Mucosa of descending colon (tissue), 3 donors: ENCODE measurements around the gene GSTA2. TPM values are rescaled to one million over a fixed set of nuclear protein-coding genes. Genes with fewer than 3 reads are reported as not detected.
"Not testable (repeated sequence)": the region's sequence is repeated elsewhere in the genome, so short reads cannot be mapped to it uniquely, and the experiment has no call there.

Experiments
- ATAC-seq: fragments of 200-7000 bp; cut with Tn5 transposase; one replicate; pipeline ENCODE4 v1.9.1; 2020; ENCODE audit warnings: mild to moderate bottlenecking, moderate library complexity
- DNase-seq, 3 donors: peaks; one replicate each; pipeline ENCODE4 v3.0.0-alpha.2; 2020
- H3K36me3 ChIP-seq: fragments of 200-600 bp; one replicate; pipeline ENCODE4 v1.8.0; 2021; ENCODE audit warnings: low read depth, mild to moderate bottlenecking
- H3K4me1 ChIP-seq: fragments of 200-600 bp; one replicate; pipeline ENCODE4 v1.8.0; 2021; ENCODE audit warnings: low read depth, mild to moderate bottlenecking
- H3K4me3 ChIP-seq: fragments of 200-600 bp; one replicate; pipeline ENCODE4 v1.8.0; 2021; ENCODE audit warnings: mild to moderate bottlenecking
- H3K9me3 ChIP-seq: fragments of 200-600 bp; one replicate; pipeline ENCODE4 v1.8.0; 2021; ENCODE audit warnings: mild to moderate bottlenecking
- CTCF ChIP-seq: fragments of 200-600 bp; IDR thresholded peaks from one replicate; pipeline ENCODE4 v1.8.0; 2022; ENCODE audit warnings: antibody characterized with exemption, mild to moderate bottlenecking
- intact Hi-C, 2 donors: fragments of 100-400 bp; cut with DNase I in 1 of 2; cut with micrococcal nuclease in 1 of 2; formaldehyde crosslinking; loops; one replicate each; pipeline versions ENCODE4 v1.11.0 to v1.11.1; 2022; cut with DNase I, micrococcal nuclease
- total RNA-seq, 3 donors: library from RNA; stranded (reverse); fragmentation: NEBNext Ultra II Directional in 2 of 3; extraction: Animal tissue kit (Norgen Biotek cat#: 25700) in 2 of 3; gene quantifications; one replicate each; pipeline versions ENCODE4 v1.2.1 to v1.2.4, GENCODE V29; 2021 to 2023
- donor health status: DM: no; HTN: no; CAD: no; lungs with moderate emphysema.
- donor health status: DM: no; HTN: no; CAD: no.
- donor health status: DM: no; HTN: yes; CAD: no.

GSTA2 gene
- total RNA-seq, 3 donors from 2014 or later = 0.27 to 0.29 TPM; not detected in 1

- no peak overlapping the region for H3K4me3 ChIP-seq
Measured at GRCh38 chr6:52754443-52754842, 8.8 kb downstream of the GSTA2 start.

GRCh38 chr6:52753137-52753536, 10.1 kb downstream of the GSTA2 start:
- ATAC-seq, H3K4me1 ChIP-seq, H3K9me3 ChIP-seq, H3K36me3 ChIP-seq, intact Hi-C loops, DNase-seq, H3K4me3 ChIP-seq: not testable (repeated sequence)

More at GRCh38 chr6:52754443-52754842, 8.8 kb downstream of the GSTA2 start:
- H3K9me3 ChIP-seq = no peaks in the 10 kb centered on the region
- intact Hi-C loops = no loop called here
- no peaks in the 10 kb centered on the region for H3K36me3 ChIP-seq
- no peaks in the 10 kb centered on the region for H3K4me1 ChIP-seq
- DNase-seq = no peak
- no peak for ATAC-seq
- TF ChIP-seq CTCF = no peak

- intact Hi-C loops = no loop called here
- Histone ChIP-seq H3K9me3 (no peaks in the 10 kb centered on the region), H3K4me3 (no peak overlapping the region), H3K36me3 (no peaks in the 10 kb centered on the region), H3K4me1 (no peaks in the 10 kb centered on the region)
- no peak for TF ChIP-seq CTCF
- DNase-seq (no peak), ATAC-seq (no peak)
Measured at GRCh38 chr6:52752310-52752709, 11.0 kb downstream of the GSTA2 start.

- ATAC-seq (peak; percentile 24), DNase-seq (no peak)
- Histone ChIP-seq H3K4me3 (no peak overlapping the region), H3K9me3 (no peaks in the 10 kb centered on the region), H3K4me1 (no peaks in the 10 kb centered on the region), H3K36me3 (no peaks in the 10 kb centered on the region)
- TF ChIP-seq CTCF = no peak
- intact Hi-C loops = no loop called here
Measured at GRCh38 chr6:52749556-52750152, 13.6 kb downstream of the GSTA2 start.

GRCh38 chr6:52747301-52747700, 16.0 kb downstream of the GSTA2 start:
- H3K9me3 ChIP-seq, intact Hi-C loops, ATAC-seq, DNase-seq, H3K36me3 ChIP-seq, H3K4me1 ChIP-seq, H3K4me3 ChIP-seq: not testable (repeated sequence)

GRCh38 chr6:52746213-52746612, 17.1 kb downstream of the GSTA2 start:
- ATAC-seq (no peak), DNase-seq (no peak)
- H3K4me1 ChIP-seq = no peaks in the 10 kb centered on the region
- H3K4me3 ChIP-seq = no peak overlapping the region
- no peaks in the 10 kb centered on the region for H3K9me3 ChIP-seq
- H3K36me3 ChIP-seq = no peaks in the 10 kb centered on the region
- intact Hi-C loops = no loop called here
- no peak for TF ChIP-seq CTCF

GRCh38 chr6:52745764-52746201, 17.5 kb downstream of the GSTA2 start:
- no peaks in the 10 kb centered on the region for H3K9me3 ChIP-seq
- no peak overlapping the region for H3K4me3 ChIP-seq
- no peaks in the 10 kb centered on the region for H3K36me3 ChIP-seq
- no peak for TF ChIP-seq CTCF
- no peak for DNase-seq
- H3K4me1 ChIP-seq = no peaks in the 10 kb centered on the region
- intact Hi-C loops = no loop called here
- ATAC-seq = no peak
